SU-DHL-6 (cell line): Measurements from ENCODE around the gene ZSWIM2.
"Not testable (repeated sequence)": the region's sequence is repeated elsewhere in the genome, so short reads cannot be mapped to it uniquely, and the experiment has no call there.

Source experiments
- H2AFZ ChIP-seq: fragments of 200-600 bp; sonication (generic); 2 replicates; pipeline ENCODE4 v1.6.1; 2014; ENCODE audit warnings: low read depth, mild to moderate bottlenecking, moderate library complexity, mixed read lengths, antibody characterized with exemption, low read length; ENCODE audit not compliant: severe bottlenecking
- H3F3A ChIP-seq: fragments of 200-600 bp; shearing (Covaris generic); 2 replicates; pipeline ENCODE4 v1.6.0; 2016; ENCODE audit warnings: antibody characterized with exemption, mild to moderate bottlenecking; ENCODE audit not compliant: insufficient read depth
- H3K27ac ChIP-seq: fragments of 200-600 bp; sonication (generic); 2 replicates; pipeline ENCODE4 v1.5.1; 2016; ENCODE audit warnings: low read depth, mild to moderate bottlenecking, low read length, moderate library complexity, mixed read lengths
- H3K27me3 ChIP-seq: fragments of 200-600 bp; sonication (generic), shearing (Covaris generic); 2 replicates; pipeline ENCODE4 v1.6.0; 2014; ENCODE audit warnings: mild to moderate bottlenecking, low read length
- H3K36me3 ChIP-seq: fragments of 200-600 bp; sonication (generic); 2 replicates; pipeline ENCODE4 v1.6.1; 2014; ENCODE audit warnings: mild to moderate bottlenecking, low read length, mixed read lengths
- H3K4me2 ChIP-seq: fragments of 300-600, 200-600 bp; shearing (Covaris generic), sonication (generic); 2 replicates; pipeline ENCODE4 v1.6.0; 2014; ENCODE audit warnings: low read length, low read depth, mild to moderate bottlenecking; ENCODE audit not compliant: poor library complexity, severe bottlenecking
- H3K4me3 ChIP-seq: fragments of 200-600 bp; sonication (generic); 2 replicates; pipeline ENCODE4 v1.5.1; 2014; ENCODE audit warnings: antibody characterized with exemption, low read length, mild to moderate bottlenecking, mixed read lengths; ENCODE audit not compliant: insufficient read depth, poor library complexity, severe bottlenecking
- H3K79me2 ChIP-seq: fragments of 200-600 bp; sonication (generic); 2 replicates; pipeline ENCODE4 v1.6.1; 2014; ENCODE audit warnings: mild to moderate bottlenecking, low read length, moderate library complexity; ENCODE audit not compliant: insufficient read depth
- H3K9ac ChIP-seq: fragments of 200-600 bp; sonication (generic); 2 replicates; pipeline ENCODE4 v1.7.0; 2014; ENCODE audit warnings: mild to moderate bottlenecking, low read length
- H3K9me2 ChIP-seq: fragments of 200-600 bp; sonication (generic); replicated peaks from 2 replicates; pipeline ENCODE4 v1.6.1; 2014; ENCODE audit warnings: low read length; ENCODE audit not compliant: insufficient read depth
- H3K9me3 ChIP-seq: fragments of 200-600 bp; sonication (generic); 2 replicates; pipeline ENCODE4 v1.6.1; 2014; ENCODE audit warnings: low read length, mixed read lengths; ENCODE audit not compliant: insufficient read depth
- H4K20me1 ChIP-seq: fragments of 200-600 bp; sonication (generic); 2 replicates; pipeline ENCODE4 v1.6.1; 2014; ENCODE audit warnings: low read depth, mild to moderate bottlenecking, antibody characterized with exemption, low read length, moderate library complexity, mixed read lengths
- EZH2phosphoT487 ChIP-seq: fragments of 200-600 bp; sonication (generic), shearing (Covaris generic); conservative IDR thresholded peaks from 2 replicates; pipeline ENCODE4 v1.6.1; 2018; ENCODE audit warnings: mild to moderate bottlenecking, antibody characterized with exemption, low read length, moderate library complexity, mixed read lengths
- TF ChIP-seq, protein P1 (sequence below): fragments of 200-600 bp; sonication (generic); IDR thresholded peaks from one replicate; pipeline ENCODE4 v1.5.1; 2017; ENCODE audit warnings: antibody characterized with exemption, mild to moderate bottlenecking, low read length, moderate library complexity; ENCODE audit not compliant: insufficient read depth, poor library complexity, severe bottlenecking

Gene ZSWIM2

DNA sequence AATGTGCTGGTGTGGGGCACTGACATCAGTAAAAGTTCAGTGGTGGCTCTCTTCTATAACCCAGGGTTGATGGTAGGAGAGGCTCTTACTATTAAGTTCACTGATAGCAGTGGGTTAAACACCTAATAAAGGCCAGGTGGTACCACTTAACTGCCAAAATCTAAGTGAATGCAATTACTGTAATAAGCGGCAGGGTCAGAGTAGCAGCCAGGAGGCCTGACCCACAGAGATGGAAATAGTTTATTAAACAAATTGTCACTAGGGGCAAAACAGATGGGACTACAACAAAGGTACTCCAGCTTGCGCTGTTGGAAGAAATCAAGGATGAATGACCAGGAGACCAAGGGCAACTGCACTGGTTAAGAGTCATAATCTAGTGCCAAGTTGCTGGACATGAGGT lies 26.6 kb downstream of the ZSWIM2 start:
- Histone ChIP-seq H3K27ac (no peak overlapping the region), H3K27me3 (no peaks in the 10 kb centered on the region), H3F3A (no peaks in the 10 kb centered on the region), H3K9me2 (no peaks in the 10 kb centered on the region), H3K4me2 (no peak overlapping the region), H4K20me1 (peaks cover 3% of the 10 kb centered on the region; the same call in 1 of the 2 replicates), H3K9ac (no peak overlapping the region), H3K79me2 (no peaks in the 10 kb centered on the region), H2AFZ (no peak overlapping the region), H3K9me3 (no peaks in the 10 kb centered on the region), H3K4me3 (no peak overlapping the region), H3K36me3 (no peaks in the 10 kb centered on the region)
- no peak for TF ChIP-seq EZH2phosphoT487
- TF ChIP-seq, protein P1, sequence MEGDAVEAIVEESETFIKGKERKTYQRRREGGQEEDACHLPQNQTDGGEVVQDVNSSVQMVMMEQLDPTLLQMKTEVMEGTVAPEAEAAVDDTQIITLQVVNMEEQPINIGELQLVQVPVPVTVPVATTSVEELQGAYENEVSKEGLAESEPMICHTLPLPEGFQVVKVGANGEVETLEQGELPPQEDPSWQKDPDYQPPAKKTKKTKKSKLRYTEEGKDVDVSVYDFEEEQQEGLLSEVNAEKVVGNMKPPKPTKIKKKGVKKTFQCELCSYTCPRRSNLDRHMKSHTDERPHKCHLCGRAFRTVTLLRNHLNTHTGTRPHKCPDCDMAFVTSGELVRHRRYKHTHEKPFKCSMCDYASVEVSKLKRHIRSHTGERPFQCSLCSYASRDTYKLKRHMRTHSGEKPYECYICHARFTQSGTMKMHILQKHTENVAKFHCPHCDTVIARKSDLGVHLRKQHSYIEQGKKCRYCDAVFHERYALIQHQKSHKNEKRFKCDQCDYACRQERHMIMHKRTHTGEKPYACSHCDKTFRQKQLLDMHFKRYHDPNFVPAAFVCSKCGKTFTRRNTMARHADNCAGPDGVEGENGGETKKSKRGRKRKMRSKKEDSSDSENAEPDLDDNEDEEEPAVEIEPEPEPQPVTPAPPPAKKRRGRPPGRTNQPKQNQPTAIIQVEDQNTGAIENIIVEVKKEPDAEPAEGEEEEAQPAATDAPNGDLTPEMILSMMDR = no peak

DNA sequence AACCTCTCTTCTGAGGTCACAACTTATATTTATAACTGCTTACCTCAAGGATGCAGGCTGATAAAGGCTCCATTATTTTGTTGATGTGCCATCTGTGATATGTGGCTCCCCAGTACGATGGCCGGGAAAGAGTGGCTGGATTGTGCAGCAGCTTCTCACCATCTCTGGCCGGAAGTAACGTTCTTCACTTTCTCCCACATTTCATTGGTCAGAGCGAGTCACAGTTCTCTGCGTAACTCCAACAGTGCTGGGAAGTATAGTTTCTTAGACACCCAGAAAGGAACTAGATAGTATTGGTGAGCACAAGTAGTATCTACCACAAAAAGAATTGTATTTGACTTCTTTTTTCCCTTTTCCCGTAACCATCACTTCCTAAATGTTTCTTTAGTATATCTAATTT lies 28.7 kb downstream of the ZSWIM2 start:
- Histone ChIP-seq H3K4me3 (no peak overlapping the region), H3K27ac (no peak overlapping the region), H3K9me3 (no peaks in the 10 kb centered on the region), H3K9ac (no peak overlapping the region), H3K4me2 (no peak overlapping the region), H4K20me1 (no peaks in the 10 kb centered on the region), H3F3A (no peaks in the 10 kb centered on the region), H3K9me2 (no peaks in the 10 kb centered on the region), H3K36me3 (no peaks in the 10 kb centered on the region), H3K27me3 (no peaks in the 10 kb centered on the region), H3K79me2 (no peaks in the 10 kb centered on the region), H2AFZ (no peak overlapping the region)
- TF ChIP-seq EZH2phosphoT487 = no peak
- TF ChIP-seq, protein P1 = no peak

DNA sequence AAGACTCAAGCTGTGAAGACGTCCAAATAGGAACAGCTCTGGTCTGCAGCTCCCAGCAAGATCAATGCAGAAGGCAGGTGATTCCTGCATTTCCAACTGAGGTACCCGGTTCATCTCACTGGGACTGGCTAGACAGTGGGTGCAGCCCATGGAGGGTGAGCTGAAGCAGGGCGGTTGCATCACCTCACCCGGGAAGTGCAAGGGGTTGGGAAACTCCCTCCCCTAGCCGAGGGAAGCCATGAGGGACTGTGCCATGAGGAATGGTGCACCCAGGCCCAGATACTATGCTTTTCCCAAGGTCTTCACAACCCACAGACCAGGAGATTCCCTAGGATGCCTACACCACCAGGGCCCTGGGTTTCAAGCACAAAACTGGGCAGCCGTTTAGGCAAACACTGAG lies 37.2 kb downstream of the ZSWIM2 start:
- H3K9ac ChIP-seq, H3K4me3 ChIP-seq, H2AFZ ChIP-seq, H4K20me1 ChIP-seq, H3K9me3 ChIP-seq, H3K27me3 ChIP-seq, H3K27ac ChIP-seq, H3K79me2 ChIP-seq, H3K36me3 ChIP-seq, H3F3A ChIP-seq, H3K4me2 ChIP-seq, H3K9me2 ChIP-seq: not testable (repeated sequence)

DNA sequence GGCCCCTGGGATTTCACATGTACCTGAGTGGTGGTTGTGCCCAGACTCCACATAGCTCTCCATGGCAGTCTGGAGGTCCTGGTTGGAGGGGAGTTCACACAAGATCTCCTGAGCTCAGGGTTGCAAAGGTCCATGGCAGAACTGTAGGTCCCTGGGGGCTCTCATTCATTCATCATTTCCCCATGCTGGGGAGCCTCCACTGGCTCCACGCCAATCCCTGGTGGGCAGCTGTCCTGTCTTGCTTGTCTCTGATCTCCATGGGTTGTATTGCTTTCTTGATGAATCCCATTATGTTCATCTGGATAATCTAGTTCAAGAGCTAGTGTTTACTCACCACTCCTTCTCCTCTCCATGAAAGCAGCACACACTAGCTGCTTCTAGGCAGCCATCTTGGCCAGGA lies 42.4 kb downstream of the ZSWIM2 start:
- no peaks in the 10 kb centered on the region for H3K27me3 ChIP-seq
- no peak overlapping the region for H3K27ac ChIP-seq
- no peaks in the 10 kb centered on the region for H3K36me3 ChIP-seq

DNA sequence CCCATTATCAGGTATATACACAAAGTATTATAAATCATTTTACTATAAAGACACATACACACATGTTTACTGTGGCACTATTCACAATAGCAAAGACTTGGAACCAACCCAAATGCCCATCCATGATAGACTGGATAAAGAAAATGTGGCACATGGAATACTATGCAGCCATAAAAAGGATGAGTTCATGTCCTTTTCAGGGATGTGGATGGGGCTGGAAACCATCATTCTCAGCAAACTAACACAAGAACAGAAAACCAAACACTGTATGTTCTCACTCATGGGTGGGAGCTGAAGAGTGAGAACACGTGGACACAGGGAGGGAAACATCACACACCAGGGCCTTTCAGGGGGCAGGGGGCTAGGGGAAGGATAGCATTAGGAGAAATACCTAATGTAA lies 50.4 kb downstream of the ZSWIM2 start:
- not testable (repeated sequence) for H2AFZ ChIP-seq, H3K36me3 ChIP-seq, H3K27ac ChIP-seq, H3K4me3 ChIP-seq, H3K4me2 ChIP-seq, H3K9me2 ChIP-seq, H4K20me1 ChIP-seq, H3F3A ChIP-seq, H3K27me3 ChIP-seq, H3K9me3 ChIP-seq, H3K9ac ChIP-seq, H3K79me2 ChIP-seq

More for the DNA sequence above, 42.4 kb downstream of the ZSWIM2 start:
- H3K9me3 ChIP-seq = no peaks in the 10 kb centered on the region
- TF ChIP-seq EZH2phosphoT487 = no peak
- TF ChIP-seq, protein P1 = no peak
- no peaks in the 10 kb centered on the region for H4K20me1 ChIP-seq
- H2AFZ ChIP-seq = no peak overlapping the region
- no peak overlapping the region for H3K4me3 ChIP-seq
- no peak overlapping the region for H3K4me2 ChIP-seq
- H3K79me2 ChIP-seq = no peaks in the 10 kb centered on the region
- no peaks in the 10 kb centered on the region for H3K9me2 ChIP-seq
- no peak overlapping the region for H3K9ac ChIP-seq
- no peaks in the 10 kb centered on the region for H3F3A ChIP-seq
